ENCODE results near the gene TTLL7.

The TTLL7 gene

GRCh38 chr1:83929184-83929583, 69.7 kb downstream of the TTLL7 start:
- Histone ChIP-seq H3K9me2 (replicated peaks; ENCODE audit: insufficient read depth, low read length) (no peaks in the 10 kb centered on the region), H3K27ac (ENCODE audit: low read length) (no peak overlapping the region), H3K9me3 (replicated peaks; ENCODE audit: insufficient read depth, low read length) (no peaks in the 10 kb centered on the region), H3K4me3 (ENCODE audit: low read length) (no peak overlapping the region), H3K27me3 (replicated peaks; ENCODE audit: insufficient read depth, low read length) (no peaks in the 10 kb centered on the region), H3K79me2 (ENCODE audit: low read length) (no peaks in the 10 kb centered on the region), H3F3A (ENCODE audit: insufficient read depth, low read length) (no peaks in the 10 kb centered on the region), H3K4me1 (ENCODE audit: low read length) (no peaks in the 10 kb centered on the region), H3K36me3 (replicated peaks; ENCODE audit: insufficient read depth, low read length) (no peaks in the 10 kb centered on the region), H4K20me1 (ENCODE audit: insufficient read depth, low read length) (no peaks in the 10 kb centered on the region), H3K4me2 (ENCODE audit: low read depth, low read length) (no peak overlapping the region), H2AFZ (ENCODE audit: low read length) (no peak overlapping the region), H3K9ac (ENCODE audit: low read length) (no peak overlapping the region)
- DNase-seq = no peak
- no peak for TF ChIP-seq CTCF (IDR thresholded peaks at IDR 0.05; ENCODE audit: low read length)
- no peak for TF ChIP-seq EZH2phosphoT487 (IDR thresholded peaks at IDR 0.05; ENCODE audit: low read length)
- TF ChIP-seq EZH2 (optimal IDR thresholded peaks at IDR 0.05; ENCODE audit: low read depth, low read length) = no peak

GRCh38 chr1:83928396-83928795, 70.5 kb downstream of the TTLL7 start:
- H3K4me1 ChIP-seq (ENCODE audit: low read length) = no peaks in the 10 kb centered on the region
- H4K20me1 ChIP-seq (ENCODE audit: insufficient read depth, low read length) = no peaks in the 10 kb centered on the region
- TF ChIP-seq EZH2 (optimal IDR thresholded peaks at IDR 0.05; ENCODE audit: low read depth, low read length) (no peak), CTCF (IDR thresholded peaks at IDR 0.05; ENCODE audit: low read length) (no peak), EZH2phosphoT487 (IDR thresholded peaks at IDR 0.05; ENCODE audit: low read length) (no peak)
- no peaks in the 10 kb centered on the region for H3K9me3 ChIP-seq (replicated peaks; ENCODE audit: insufficient read depth, low read length)
- H3K9ac ChIP-seq (ENCODE audit: low read length) = no peak overlapping the region
- no peak overlapping the region for H3K4me3 ChIP-seq (ENCODE audit: low read length)
- no peak overlapping the region for H2AFZ ChIP-seq (ENCODE audit: low read length)
- H3K9me2 ChIP-seq (replicated peaks; ENCODE audit: insufficient read depth, low read length) = no peaks in the 10 kb centered on the region
- no peak overlapping the region for H3K27ac ChIP-seq (ENCODE audit: low read length)
- no peak overlapping the region for H3K4me2 ChIP-seq (ENCODE audit: low read depth, low read length)
- no peaks in the 10 kb centered on the region for H3F3A ChIP-seq (ENCODE audit: insufficient read depth, low read length)
- H3K79me2 ChIP-seq (ENCODE audit: low read length) = no peaks in the 10 kb centered on the region
- H3K36me3 ChIP-seq (replicated peaks; ENCODE audit: insufficient read depth, low read length) = no peaks in the 10 kb centered on the region
- no peak for DNase-seq
- no peaks in the 10 kb centered on the region for H3K27me3 ChIP-seq (replicated peaks; ENCODE audit: insufficient read depth, low read length)

GRCh38 chr1:83927701-83928100, 71.2 kb downstream of the TTLL7 start:
- H3K9ac ChIP-seq (ENCODE audit: low read length) = no peak overlapping the region
- H2AFZ ChIP-seq (ENCODE audit: low read length) = no peak overlapping the region
- H3K27me3 ChIP-seq (replicated peaks; ENCODE audit: insufficient read depth, low read length) = no peaks in the 10 kb centered on the region
- H3K4me1 ChIP-seq (ENCODE audit: low read length) = no peaks in the 10 kb centered on the region
- H3K4me2 ChIP-seq (ENCODE audit: low read depth, low read length) = no peak overlapping the region
- no peaks in the 10 kb centered on the region for H4K20me1 ChIP-seq (ENCODE audit: insufficient read depth, low read length)
- DNase-seq = no peak
- no peaks in the 10 kb centered on the region for H3K9me3 ChIP-seq (replicated peaks; ENCODE audit: insufficient read depth, low read length)
- TF ChIP-seq CTCF (IDR thresholded peaks at IDR 0.05; ENCODE audit: low read length) (no peak), EZH2 (optimal IDR thresholded peaks at IDR 0.05; ENCODE audit: low read depth, low read length) (no peak), EZH2phosphoT487 (IDR thresholded peaks at IDR 0.05; ENCODE audit: low read length) (no peak)
- no peaks in the 10 kb centered on the region for H3F3A ChIP-seq (ENCODE audit: insufficient read depth, low read length)
- no peaks in the 10 kb centered on the region for H3K9me2 ChIP-seq (replicated peaks; ENCODE audit: insufficient read depth, low read length)
- H3K27ac ChIP-seq (ENCODE audit: low read length) = no peak overlapping the region
- no peaks in the 10 kb centered on the region for H3K79me2 ChIP-seq (ENCODE audit: low read length)
- H3K4me3 ChIP-seq (ENCODE audit: low read length) = no peak overlapping the region
- no peaks in the 10 kb centered on the region for H3K36me3 ChIP-seq (replicated peaks; ENCODE audit: insufficient read depth, low read length)
